Measurements from ENCODE around the gene ATP6V1B1.

The ATP6V1B1 gene

GRCh38 chr2:70902579-70902978 lies 33.1 kb upstream of the ATP6V1B1 start:
- H3K4me3 ChIP-seq (ENCODE audit: low read depth, low read length): no peak overlapping the region
- TF ChIP-seq CTCF (IDR thresholded peaks at IDR 0.05; ENCODE audit: low read depth, low read length) (no peak), MYC (IDR thresholded peaks at IDR 0.05; ENCODE audit: low read depth, low read length) (no peak), POLR2A (IDR thresholded peaks at IDR 0.05; ENCODE audit: extremely low read depth, insufficient read length) (no peak)
- TF ChIP-seq, protein P1, sequence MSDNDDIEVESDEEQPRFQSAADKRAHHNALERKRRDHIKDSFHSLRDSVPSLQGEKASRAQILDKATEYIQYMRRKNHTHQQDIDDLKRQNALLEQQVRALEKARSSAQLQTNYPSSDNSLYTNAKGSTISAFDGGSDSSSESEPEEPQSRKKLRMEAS (IDR thresholded peaks at IDR 0.05; ENCODE audit: low read depth, low read length): no peak
- no peak for DNase-seq (ENCODE audit: low read depth)

DNA sequence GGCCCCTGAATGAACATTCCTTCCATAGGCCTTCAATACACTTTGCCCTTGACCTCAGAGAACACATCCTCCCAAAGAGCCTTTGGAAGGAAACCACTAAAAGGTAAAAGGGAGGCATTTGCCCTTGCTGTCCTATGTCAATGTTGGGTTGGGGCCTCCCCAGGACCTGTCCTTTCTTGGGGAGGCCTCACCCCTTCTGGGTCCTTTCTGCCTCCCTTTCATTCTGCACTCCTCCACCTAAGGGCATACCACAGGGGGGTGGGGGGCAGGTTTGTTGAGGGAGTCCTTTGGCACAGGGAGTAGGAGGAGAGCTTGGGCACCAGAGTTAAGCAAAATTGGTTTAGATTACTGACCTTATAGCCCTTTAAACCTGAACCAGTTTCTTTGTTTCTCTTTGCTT lies 32.5 kb upstream of the ATP6V1B1 start:
- DNase-seq (ENCODE audit: low read depth): no peak
- no peak overlapping the region for H3K4me3 ChIP-seq (ENCODE audit: low read depth, low read length)
- TF ChIP-seq CTCF (IDR thresholded peaks at IDR 0.05; ENCODE audit: low read depth, low read length): no peak
- no peak for TF ChIP-seq POLR2A (IDR thresholded peaks at IDR 0.05; ENCODE audit: extremely low read depth, insufficient read length)

GRCh38 chr2:70903641-70904340 lies 31.9 kb upstream of the ATP6V1B1 start:
- no peak for TF ChIP-seq POLR2A (IDR thresholded peaks at IDR 0.05; ENCODE audit: extremely low read depth, insufficient read length)
- TF ChIP-seq MYC (IDR thresholded peaks at IDR 0.05; ENCODE audit: low read depth, low read length): no peak
- no peak for TF ChIP-seq CTCF (IDR thresholded peaks at IDR 0.05; ENCODE audit: low read depth, low read length)
- TF ChIP-seq, protein P1 (IDR thresholded peaks at IDR 0.05; ENCODE audit: low read depth, low read length): no peak
- no peak for DNase-seq (ENCODE audit: low read depth)
- H3K4me3 ChIP-seq (ENCODE audit: low read depth, low read length): no peak overlapping the region

- TF ChIP-seq CTCF (IDR thresholded peaks at IDR 0.05; ENCODE audit: low read depth, low read length) (no peak), MYC (IDR thresholded peaks at IDR 0.05; ENCODE audit: low read depth, low read length) (no peak), POLR2A (IDR thresholded peaks at IDR 0.05; ENCODE audit: extremely low read depth, insufficient read length) (no peak)
- TF ChIP-seq, protein P1 (IDR thresholded peaks at IDR 0.05; ENCODE audit: low read depth, low read length): no peak
- H3K4me3 ChIP-seq (ENCODE audit: low read depth, low read length): no peak overlapping the region
- no peak for DNase-seq (ENCODE audit: low read depth)
These were observed 31.1 kb upstream of the ATP6V1B1 start for GRCh38 chr2:70904371-70905216.

DNA sequence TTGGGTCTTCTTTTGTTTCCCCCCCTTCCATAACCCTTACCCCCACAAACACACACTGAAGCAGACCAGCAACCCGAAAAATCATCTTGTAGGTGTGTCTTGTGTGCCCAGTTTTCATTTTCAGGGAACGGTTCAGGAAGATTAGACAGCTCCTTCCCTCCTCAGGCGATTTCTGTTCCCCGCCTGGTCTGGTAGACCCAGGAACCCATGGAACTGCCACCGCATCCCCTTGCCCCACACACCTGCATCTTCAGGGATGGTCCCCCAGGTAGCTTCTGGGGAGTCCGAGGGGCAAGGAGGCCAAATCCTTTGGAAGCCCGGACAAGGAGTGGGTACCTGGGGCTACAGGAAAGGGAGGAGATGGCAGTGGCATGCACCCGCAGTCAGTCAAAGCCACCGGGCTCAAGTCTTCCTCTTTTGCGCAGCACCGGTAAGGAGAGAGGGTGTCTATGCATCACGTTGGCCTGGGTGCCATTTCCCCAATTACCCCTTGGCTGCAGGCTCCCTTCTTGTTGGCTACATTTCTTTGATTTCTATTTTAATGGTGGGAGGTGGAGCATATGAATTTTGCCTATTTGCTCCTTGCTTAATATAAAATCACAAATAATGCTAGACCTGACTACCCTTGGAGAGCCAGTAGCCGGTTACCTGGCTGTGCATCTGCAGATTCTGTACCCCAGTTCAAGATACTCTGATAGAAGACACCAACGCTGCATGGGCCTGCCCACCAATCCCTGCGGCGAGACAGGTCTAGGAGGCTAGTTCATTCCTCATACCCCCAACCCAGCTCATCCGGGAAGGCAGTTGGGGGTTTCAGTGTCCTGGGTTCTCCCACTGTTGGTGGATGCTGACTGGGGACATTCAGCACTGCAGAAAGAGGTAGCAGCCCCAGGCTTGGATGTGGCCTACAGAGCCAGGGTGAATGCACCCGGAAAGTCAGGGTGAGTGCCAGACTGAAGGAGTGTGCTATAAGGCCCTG lies 30.0 kb upstream of the ATP6V1B1 start:
- TF ChIP-seq, protein P1 (IDR thresholded peaks at IDR 0.05; ENCODE audit: low read depth, low read length): no peak
- no peak for TF ChIP-seq MYC (IDR thresholded peaks at IDR 0.05; ENCODE audit: low read depth, low read length)
- no peak for TF ChIP-seq CTCF (IDR thresholded peaks at IDR 0.05; ENCODE audit: low read depth, low read length)
- TF ChIP-seq POLR2A (IDR thresholded peaks at IDR 0.05; ENCODE audit: extremely low read depth, insufficient read length): no peak
- H3K4me3 ChIP-seq (ENCODE audit: low read depth, low read length): no peak overlapping the region
- no peak for DNase-seq (ENCODE audit: low read depth)

Data from NB4 (cell line).